Measurements from ENCODE around the gene WEE2.
A peak's percentile ranks its signal among the peaks of the same experiment; 100 is the strongest.
"Not testable (repeated sequence)": the region's sequence is repeated elsewhere in the genome, so short reads cannot be mapped to it uniquely, and the experiment has no call there.

Gene WEE2

DNA sequence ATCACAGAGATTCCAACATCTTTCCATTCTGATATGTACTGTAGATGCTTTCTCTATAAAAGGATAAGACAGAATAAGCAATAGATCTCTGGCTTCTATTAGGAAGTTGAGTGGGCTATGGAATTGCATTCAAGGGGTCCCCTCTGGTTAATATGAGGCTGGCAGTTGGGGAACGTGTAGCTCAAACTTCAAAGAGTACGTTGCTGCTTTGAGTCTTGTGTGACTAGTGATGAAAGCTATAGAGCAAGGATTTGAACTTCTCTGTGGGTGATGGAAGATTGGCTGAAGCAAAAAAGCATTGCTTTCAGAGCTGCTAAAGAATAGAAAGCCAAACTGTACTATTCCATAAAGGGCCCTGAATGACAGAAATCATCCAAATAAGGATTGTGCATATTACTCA lies 6.4 kb downstream of the WEE2 start:
- no peak for DNase-seq (ENCODE audit: low read depth)

GRCh38 chr7:141715018-141715417 lies 6.9 kb downstream of the WEE2 start:
- no peak for DNase-seq (ENCODE audit: low read depth)

GRCh38 chr7:141715794-141716689 lies 7.9 kb downstream of the WEE2 start:
- DNase-seq (ENCODE audit: low read depth) = no peak

GRCh38 chr7:141717450-141717849 lies 9.3 kb downstream of the WEE2 start:
- no peak for DNase-seq (ENCODE audit: low read depth)

GRCh38 chr7:141722529-141722928 lies 14.4 kb downstream of the WEE2 start:
- DNase-seq (ENCODE audit: low read depth) = no peak

DNA sequence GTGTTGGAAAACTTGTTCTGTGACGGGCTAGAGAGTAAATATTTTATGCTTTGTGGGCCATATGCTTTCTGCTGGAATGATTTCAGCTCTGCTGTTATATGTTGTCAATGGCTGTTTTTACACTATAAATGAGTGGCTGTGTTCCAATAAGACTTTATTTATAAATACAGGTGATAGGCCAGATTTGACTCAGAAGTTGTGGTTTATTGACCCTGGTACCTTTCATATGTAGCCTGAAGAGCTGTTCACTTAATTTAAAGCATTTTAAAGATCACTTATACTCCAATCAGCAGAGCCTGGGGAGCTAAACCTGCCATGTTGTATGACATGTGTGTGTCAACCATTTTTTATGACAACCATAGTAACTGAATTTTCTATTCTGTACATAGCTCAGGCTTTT lies 20.9 kb downstream of the WEE2 start:
- no peak for DNase-seq (ENCODE audit: low read depth)

DNA sequence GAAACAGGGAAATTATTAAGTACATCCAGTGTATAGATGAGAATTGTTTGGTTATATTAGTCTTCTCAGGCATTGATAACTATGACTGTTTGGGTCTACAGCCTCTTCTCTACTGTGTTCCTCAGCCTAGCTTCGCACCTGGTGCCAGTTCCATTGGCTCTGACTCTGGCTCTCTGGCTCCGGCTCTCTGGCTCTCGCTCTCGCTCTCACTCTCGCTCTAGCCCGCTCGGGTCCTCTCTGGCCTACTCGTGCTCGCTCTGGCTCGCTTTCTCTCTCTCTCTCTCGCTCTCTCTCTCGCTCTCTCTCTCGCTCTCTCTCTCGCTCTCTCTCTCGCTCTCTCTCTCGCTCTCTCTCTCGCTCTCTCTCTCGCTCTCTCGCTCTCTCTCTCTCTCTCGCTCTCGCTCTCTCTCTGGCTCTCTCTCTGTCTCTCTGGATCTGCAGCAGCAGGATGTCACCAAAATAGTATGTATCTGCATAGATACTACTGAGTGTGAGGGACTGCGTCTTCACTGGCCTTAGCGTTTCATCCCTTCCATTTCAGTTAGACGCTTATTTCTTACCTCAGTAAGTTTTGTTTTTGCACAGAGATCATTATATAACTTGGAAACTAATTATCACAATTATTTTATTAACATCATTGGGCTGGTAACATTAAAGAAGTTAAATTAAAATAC lies 23.5 kb downstream of the WEE2 start:
- no peak for DNase-seq (ENCODE audit: low read depth)

GRCh38 chr7:141737118-141737835 lies 29.1 kb downstream of the WEE2 start:
- no peak for DNase-seq (ENCODE audit: low read depth)

- DNase-seq (ENCODE audit: low read depth) = peak; percentile 80
These were observed 29.9 kb downstream of the WEE2 start, which contains the start of gene SSBP1 for GRCh38 chr7:141737836-141738591. TSS of gene SSBP1 (plus strand) at chr7:141738358. CDS start at chr7:141739167, 809 bp downstream.

GRCh38 chr7:141738592-141739013 lies 30.4 kb downstream of the WEE2 start:
- DNase-seq (ENCODE audit: low read depth) = no peak

DNA sequence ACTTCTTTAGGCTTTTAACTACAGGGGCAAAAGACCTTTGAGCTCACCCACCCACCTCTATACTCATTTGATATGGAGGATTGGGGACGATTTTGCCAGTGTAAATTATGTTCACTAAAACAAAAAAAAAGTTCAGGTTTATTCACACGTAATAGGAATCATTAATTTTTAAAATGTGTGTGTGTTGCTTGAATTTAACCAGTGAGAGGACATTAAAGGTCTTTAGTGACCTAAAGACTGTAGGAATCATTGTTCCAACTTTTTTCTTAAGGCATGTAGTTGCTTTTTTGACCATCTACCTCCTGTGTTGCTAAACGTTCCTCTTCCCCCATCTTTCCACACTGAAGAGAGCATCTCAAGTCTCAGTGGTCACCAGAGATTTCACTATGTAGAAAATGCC lies 31.1 kb downstream of the WEE2 start:
- no peak for DNase-seq (ENCODE audit: low read depth)

DNA sequence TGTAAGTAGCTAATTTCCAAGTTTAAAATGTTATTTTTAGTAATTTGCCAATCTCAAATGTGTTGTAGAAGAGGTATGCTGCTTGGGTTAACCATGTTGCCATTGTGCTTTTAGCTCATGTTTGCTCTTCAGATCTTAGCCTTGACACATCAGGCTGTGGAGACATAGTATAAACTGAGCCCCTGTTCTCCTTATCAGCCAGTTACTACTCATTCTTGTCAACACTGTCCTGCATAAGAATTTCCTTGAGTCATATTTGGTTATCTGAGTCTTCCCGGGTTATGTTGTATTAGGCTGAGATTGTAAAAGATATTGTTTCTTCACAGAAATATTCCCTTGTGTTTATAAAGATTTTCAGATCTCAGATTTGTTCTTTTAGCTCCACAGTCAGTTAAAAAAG lies 34.1 kb downstream of the WEE2 start:
- DNase-seq (ENCODE audit: low read depth) = no peak

- DNase-seq (ENCODE audit: low read depth) = no peak
These were observed 36.0 kb downstream of the WEE2 start for GRCh38 chr7:141744131-141744530.

DNA sequence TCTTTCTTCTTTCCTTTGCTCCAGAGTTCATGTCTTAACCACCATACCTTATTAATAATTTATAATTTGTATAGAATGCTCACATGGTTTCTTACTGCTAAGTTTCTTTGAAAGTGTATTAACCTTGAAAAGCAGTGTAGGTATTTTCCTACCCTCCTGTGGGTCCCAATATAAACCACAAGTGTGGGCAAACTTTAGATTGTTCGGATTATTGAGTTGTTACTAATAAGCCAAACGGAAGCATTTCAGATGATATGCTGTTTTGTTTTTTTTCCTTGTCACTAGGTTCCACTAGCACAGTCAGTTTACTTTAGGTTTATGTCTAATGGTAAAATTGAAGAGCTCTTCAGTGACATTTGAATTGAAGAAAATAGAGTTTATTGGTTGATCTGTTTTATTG lies 40.2 kb downstream of the WEE2 start:
- no peak for DNase-seq (ENCODE audit: low read depth)

- not testable (repeated sequence) for DNase-seq (ENCODE audit: low read depth)
These were observed 43.8 kb downstream of the WEE2 start for GRCh38 chr7:141751904-141752303.

GRCh38 chr7:141752634-141753033 lies 44.5 kb downstream of the WEE2 start:
- DNase-seq (ENCODE audit: low read depth) = no peak

DNA sequence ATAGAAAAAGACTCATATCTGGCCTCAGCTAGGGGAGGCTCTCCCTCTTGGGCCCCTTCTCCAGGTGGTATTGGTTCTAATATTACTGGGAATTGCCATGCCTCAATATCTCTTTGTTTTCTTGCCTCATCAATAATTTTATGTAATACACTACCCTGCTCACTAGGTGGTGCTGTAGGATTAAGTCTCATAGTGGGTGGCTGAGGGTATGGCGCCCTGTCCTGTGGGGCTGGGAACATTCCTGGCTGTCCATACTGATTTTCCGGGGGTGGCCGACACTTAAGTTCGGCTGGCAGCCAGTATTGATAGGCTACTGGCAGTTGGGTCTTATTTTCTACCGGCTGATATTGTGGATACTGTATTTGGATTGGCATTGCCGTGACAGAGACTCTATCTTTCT lies 46.8 kb downstream of the WEE2 start:
- DNase-seq (ENCODE audit: low read depth) = no peak

DNA sequence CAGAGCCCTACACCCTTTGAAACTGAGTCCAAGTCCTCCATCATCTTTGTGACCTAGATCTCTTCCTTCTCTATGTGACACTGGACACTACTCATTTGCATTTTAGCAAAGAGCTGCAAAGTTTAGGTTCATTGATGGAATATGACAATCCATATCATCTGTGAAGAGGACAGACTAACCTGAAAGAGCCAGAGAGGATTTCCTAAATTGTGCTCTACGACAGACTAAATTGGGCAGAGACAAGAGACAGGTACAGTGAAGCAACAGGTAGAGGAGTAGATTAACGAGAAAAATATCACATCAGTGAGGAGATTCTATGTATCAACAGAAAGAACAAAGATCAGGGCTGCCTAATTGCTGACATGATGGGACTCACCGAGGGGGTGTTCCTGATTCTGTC lies 55.6 kb downstream of the WEE2 start, which contains the start of gene TAS2R3:
Gene TAS2R3, plus strand, starts transcription at position 301 of the 400 bp plus-strand sequence. Its CDS starts 62 bp downstream, at position 363.
- no peak for DNase-seq (ENCODE audit: low read depth)

GRCh38 chr7:141770083-141770583 lies 62.0 kb downstream of the WEE2 start:
- not testable (repeated sequence) for DNase-seq (ENCODE audit: low read depth)

DNA sequence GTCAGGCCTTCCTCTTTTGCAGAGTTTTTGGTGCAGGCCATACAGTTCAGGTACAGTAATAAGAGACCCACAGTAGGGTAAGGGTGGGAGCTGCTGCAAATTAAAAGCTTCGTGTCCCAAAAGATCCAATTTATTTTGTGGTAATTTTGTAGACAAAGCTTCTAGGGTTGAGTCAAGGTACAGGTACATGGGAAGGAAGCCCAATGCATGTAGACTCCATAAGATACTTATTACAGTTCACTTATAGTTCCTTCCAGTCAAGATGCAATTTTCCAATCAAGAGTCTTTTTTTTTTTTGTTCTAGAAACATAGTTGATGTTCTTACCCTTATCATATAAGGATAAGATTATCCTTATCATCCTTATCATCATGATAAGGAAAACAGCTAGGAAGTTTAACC lies 68.2 kb downstream of the WEE2 start, which contains the start of gene TAS2R4:
Gene TAS2R4, plus strand, starts transcription at position 301 of the 400 bp plus-strand sequence. CDS start 1,815 bp downstream, outside the sequence.
- DNase-seq (ENCODE audit: low read depth) = no peak
